ENCODE measurements around the gene FGF13. TPM values are rescaled to one million over a fixed set of nuclear protein-coding genes. Genes with fewer than 3 reads are reported as not detected.

Gene FGF13
- total and polyA plus RNA-seq, 2 of the 4 experiments (the other 2 are of a cell fraction): 0.18 TPM; not detected in 1

DNA sequence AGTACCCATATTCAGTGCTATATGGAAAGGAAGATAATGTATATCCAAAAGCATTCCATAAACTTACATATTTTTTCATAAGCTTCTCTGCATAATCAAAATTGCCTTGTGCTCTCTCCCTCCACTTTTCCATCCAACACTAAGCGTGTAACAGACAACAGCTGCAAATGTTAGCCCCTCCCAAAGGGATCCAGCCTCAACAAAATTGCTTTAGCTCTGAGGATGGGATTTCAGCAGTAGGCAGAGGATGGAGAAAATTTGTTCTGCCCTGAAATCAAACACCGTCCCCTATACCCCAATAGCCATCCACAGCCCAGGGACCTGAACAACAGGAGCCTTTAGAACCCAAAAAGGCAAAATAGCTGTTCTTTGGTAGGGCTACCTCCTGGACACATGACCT is 28.8 kb upstream of the FGF13 start:
- dilution Hi-C loops (cut with HindIII; ENCODE audit: low sequenced_read_pairs, unreplicated experiment): no loop called here
- Histone ChIP-seq H4K20me1 (ENCODE audit: insufficient read depth, low read length) (no peaks in the 10 kb centered on the region), H4K91ac (ENCODE audit: insufficient read depth, low read depth, low read length) (no peak overlapping the region), H3K9me3 (ENCODE audit: control insufficient read depth, insufficient read depth, low read length) (no peaks in the 10 kb centered on the region), H2BK5ac (ENCODE audit: low read depth, low read length, poor library complexity, severe bottlenecking) (no peak overlapping the region), H3K56ac (ENCODE audit: extremely low read depth, insufficient read depth, low read length) (no peak overlapping the region), H3K23ac (ENCODE audit: low read depth, low read length) (no peak overlapping the region), H2AK5ac (ENCODE audit: low read depth, low read length) (no peak overlapping the region), H3K27me3 (ENCODE audit: control insufficient read depth, insufficient read depth, low read length) (no peaks in the 10 kb centered on the region), H3K4me2 (ENCODE audit: low read depth, low read length) (no peak overlapping the region), H3K9me1 (ENCODE audit: insufficient read depth, low read length) (no peaks in the 10 kb centered on the region), H2AFZ (replicated peaks; ENCODE audit: low read length, poor library complexity) (no peak overlapping the region), H2AK9ac (replicated peaks; ENCODE audit: low read depth, low read length, poor library complexity) (no peak overlapping the region), H3K79me1 (ENCODE audit: low read depth in 1 of 2, low read length in 2 of 2) (no peaks in the 10 kb centered on the region), H3K4me1 (ENCODE audit: control insufficient read depth, insufficient read depth, low read length) (no peaks in the 10 kb centered on the region), H2BK120ac (ENCODE audit: low read depth, low read length) (no peak overlapping the region), H3K4me3 (ENCODE audit: insufficient read depth, low read depth, low read length) (no peak overlapping the region), H3K9ac (ENCODE audit: low read depth, low read length) (no peak overlapping the region), H3K18ac (ENCODE audit: low read depth, low read length) (no peak overlapping the region), H3K14ac (replicated peaks; ENCODE audit: low read depth, low read length) (no peak overlapping the region), H4K8ac (ENCODE audit: low read depth in 2 of 2, low read length in 2 of 2) (no peak overlapping the region), H3K27ac (ENCODE audit: insufficient read depth, low read length) (no peak overlapping the region), H3K4ac (ENCODE audit: low read depth, low read length) (no peak overlapping the region), H2BK20ac (ENCODE audit: low read depth, low read length) (no peak overlapping the region), H2BK15ac (ENCODE audit: low read depth, low read length) (no peak overlapping the region), H4K5ac (ENCODE audit: low read depth, low read length) (no peak overlapping the region), H3K36me3 (ENCODE audit: control insufficient read depth, insufficient read depth, low read length) (no peaks in the 10 kb centered on the region)
- DNase-seq (no peak), ATAC-seq (ENCODE audit: low read depth) (no peak)
- intact Hi-C loops (cut with micrococcal nuclease): no loop called here
- no TSS peak for BruUV-seq (replicated peaks)
- no CpG with 5 or more reads among the region's 2 CpGs for WGBS, 2 experiments (ENCODE audit: extremely low coverage in 2 of 2, insufficient read length in 1 of 2)
- ChIA-PET POLR2A (ENCODE audit: unreplicated experiment) (no interaction called here), CTCF (no interaction called here)
- TF ChIP-seq BHLHE40 (IDR thresholded peaks at IDR 0.05; ENCODE audit: low read depth, low read length) (no peak), CHD1 (IDR thresholded peaks at IDR 0.05; ENCODE audit: low read depth, low read length) (no peak), MAZ (IDR thresholded peaks at IDR 0.05; ENCODE audit: borderline replicate concordance, low read depth, low read length) (no peak), MAFK (IDR thresholded peaks at IDR 0.05; ENCODE audit: low read depth, low read length) (no peak), NFE2L2 (IDR thresholded peaks at IDR 0.05; ENCODE audit: low read depth, low read length) (no peak), SMC3 (IDR thresholded peaks at IDR 0.05; ENCODE audit: low read depth, low read length) (no peak), CTCF (conservative IDR thresholded peaks at IDR 0.05; ENCODE audit: low read depth, low read length) (no peak), CEBPB (IDR thresholded peaks at IDR 0.05; ENCODE audit: low read depth, low read length) (no peak), POLR2A (IDR thresholded peaks at IDR 0.05; ENCODE audit: low read depth, low read length) (no peak), RCOR1 (IDR thresholded peaks at IDR 0.05; ENCODE audit: insufficient replicate concordance, low read length) (no peak), RFX5 (IDR thresholded peaks at IDR 0.05; ENCODE audit: low read depth, low read length) (no peak), RAD21 (IDR thresholded peaks at IDR 0.05; ENCODE audit: low read length) (no peak), MXI1 (IDR thresholded peaks at IDR 0.05; ENCODE audit: borderline replicate concordance, low read depth, low read length) (no peak), FOS (IDR thresholded peaks at IDR 0.05; ENCODE audit: low read depth, low read length) (no peak)
- TF ChIP-seq, protein P1, sequence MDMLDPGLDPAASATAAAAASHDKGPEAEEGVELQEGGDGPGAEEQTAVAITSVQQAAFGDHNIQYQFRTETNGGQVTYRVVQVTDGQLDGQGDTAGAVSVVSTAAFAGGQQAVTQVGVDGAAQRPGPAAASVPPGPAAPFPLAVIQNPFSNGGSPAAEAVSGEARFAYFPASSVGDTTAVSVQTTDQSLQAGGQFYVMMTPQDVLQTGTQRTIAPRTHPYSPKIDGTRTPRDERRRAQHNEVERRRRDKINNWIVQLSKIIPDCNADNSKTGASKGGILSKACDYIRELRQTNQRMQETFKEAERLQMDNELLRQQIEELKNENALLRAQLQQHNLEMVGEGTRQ (IDR thresholded peaks at IDR 0.05; ENCODE audit: low read depth, low read length): no peak
- TF ChIP-seq, protein P2, sequence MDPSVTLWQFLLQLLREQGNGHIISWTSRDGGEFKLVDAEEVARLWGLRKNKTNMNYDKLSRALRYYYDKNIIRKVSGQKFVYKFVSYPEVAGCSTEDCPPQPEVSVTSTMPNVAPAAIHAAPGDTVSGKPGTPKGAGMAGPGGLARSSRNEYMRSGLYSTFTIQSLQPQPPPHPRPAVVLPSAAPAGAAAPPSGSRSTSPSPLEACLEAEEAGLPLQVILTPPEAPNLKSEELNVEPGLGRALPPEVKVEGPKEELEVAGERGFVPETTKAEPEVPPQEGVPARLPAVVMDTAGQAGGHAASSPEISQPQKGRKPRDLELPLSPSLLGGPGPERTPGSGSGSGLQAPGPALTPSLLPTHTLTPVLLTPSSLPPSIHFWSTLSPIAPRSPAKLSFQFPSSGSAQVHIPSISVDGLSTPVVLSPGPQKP (IDR thresholded peaks at IDR 0.05; ENCODE audit: borderline replicate concordance, low read depth, low read length): no peak
- in situ Hi-C loops (cut with MboI; ENCODE audit: low sequenced_read_pairs): loop anchor here (10.0 kb wide), 1 partner anchor 546 kb away; no protein-coding TSS in a partner anchor

Measured in IMR-90 (cell line).